IMR-90 (cell line): ENCODE results near the gene TP73. TPM values are rescaled to one million over a fixed set of nuclear protein-coding genes. Genes with fewer than 3 reads are reported as not detected.

Experiments
- ATAC-seq: fragments of 200-7000 bp; cut with Tn5 transposase; 2 replicates; pipeline ENCODE4 v1.9.1; 2020; ENCODE audit warnings: low read depth, mild to moderate bottlenecking, moderate library complexity
- BruUV-seq: library from RNA; stranded (reverse); fragments of 400-500 nt; replicated peaks from 2 replicates; lab custom pipeline; 2021; lab: Mats Ljungman, UMichigan
- CTCF ChIA-PET: fragments of 300-600 bp; formaldehyde crosslinking; extraction: SDS; loops from one replicate; lab custom pipeline; 2021; ENCODE audit warnings: antibody characterized with exemption; lab: Yijun Ruan, JAX
- POLR2A ChIA-PET: fragments of 300-600 bp; sonication (Branson Sonifier 250); formaldehyde crosslinking; loops from one replicate; lab custom pipeline; 2022; ENCODE audit warnings: antibody characterized with exemption; ENCODE audit not compliant: unreplicated experiment; lab: Charles Lee
- DNase-seq: peaks from one replicate; pipeline ENCODE4 v3.0.0; 2013
- H2AFZ ChIP-seq: replicated peaks from 2 replicates; pipeline ENCODE3; 2013; ENCODE audit warnings: low read length, mild to moderate bottlenecking; ENCODE audit not compliant: poor library complexity
- H2AK5ac ChIP-seq: 2 replicates; pipeline ENCODE4 v1.6.1; 2013; ENCODE audit warnings: low read depth, low read length, inconsistent platforms
- H2AK9ac ChIP-seq: replicated peaks from 2 replicates; pipeline ENCODE3; 2013; ENCODE audit warnings: mild to moderate bottlenecking, low read depth, low read length, moderate library complexity; ENCODE audit not compliant: poor library complexity
- H2BK120ac ChIP-seq: 2 replicates; pipeline ENCODE4 v1.6.1; 2013; ENCODE audit warnings: low read depth, low read length, inconsistent platforms
- H2BK15ac ChIP-seq: 3 replicates; pipeline ENCODE4 v1.6.1; 2013; ENCODE audit warnings: low read depth, low read length, inconsistent platforms
- H2BK20ac ChIP-seq: 2 replicates; pipeline ENCODE4 v1.6.1; 2013; ENCODE audit warnings: low read depth, mild to moderate bottlenecking, inconsistent platforms, low read length, moderate library complexity
- H2BK5ac ChIP-seq: 2 replicates; pipeline ENCODE4 v1.6.1; 2013; ENCODE audit warnings: mild to moderate bottlenecking, low read depth, low read length, inconsistent platforms; ENCODE audit not compliant: poor library complexity, severe bottlenecking
- H3K14ac ChIP-seq: replicated peaks from 2 replicates; pipeline ENCODE4 v1.6.1; 2013; ENCODE audit warnings: low read depth, low read length, inconsistent platforms
- H3K18ac ChIP-seq: 2 replicates; pipeline ENCODE4 v1.6.1; 2013; ENCODE audit warnings: low read depth, low read length, control low read depth
- H3K23ac ChIP-seq: 2 replicates; pipeline ENCODE4 v1.6.1; 2013; ENCODE audit warnings: low read depth, low read length, inconsistent platforms
- H3K27ac ChIP-seq: 2 replicates; pipeline ENCODE4 v1.5.1; 2013; ENCODE audit warnings: mild to moderate bottlenecking, control low read depth, low read length; ENCODE audit not compliant: insufficient read depth
- H3K27me3 ChIP-seq: 2 replicates; pipeline ENCODE4 v1.6.1; 2013; ENCODE audit warnings: low read length; ENCODE audit not compliant: control insufficient read depth, insufficient read depth
- H3K36me3 ChIP-seq: 2 replicates; pipeline ENCODE4 v1.6.1; 2013; ENCODE audit warnings: low read length, mixed read lengths; ENCODE audit not compliant: control insufficient read depth, insufficient read depth
- H3K4ac ChIP-seq: 2 replicates; pipeline ENCODE4 v1.6.1; 2013; ENCODE audit warnings: low read depth, low read length, inconsistent platforms
- H3K4me1 ChIP-seq: 2 replicates; pipeline ENCODE4 v1.6.1; 2013; ENCODE audit warnings: low read length, mixed read lengths; ENCODE audit not compliant: control insufficient read depth, insufficient read depth
- H3K4me2 ChIP-seq: 2 replicates; pipeline ENCODE4 v1.6.1; 2013; ENCODE audit warnings: low read depth, mild to moderate bottlenecking, control low read depth, low read length, moderate library complexity
- H3K4me3 ChIP-seq: 2 replicates; pipeline ENCODE4 v1.5.1; 2013; ENCODE audit warnings: low read depth, mild to moderate bottlenecking, control low read depth, low read length, moderate library complexity; ENCODE audit not compliant: insufficient read depth
- H3K56ac ChIP-seq: 2 replicates; pipeline ENCODE4 v1.6.1; 2013; ENCODE audit warnings: low read length, inconsistent platforms; ENCODE audit not compliant: insufficient read depth; ENCODE audit errors: extremely low read depth
- H3K79me1 ChIP-seq, 2 experiments: 2 replicates each; pipeline ENCODE4 v1.6.1; 2013; ENCODE audit warnings: low read length in 2 of 2, inconsistent platforms in 1 of 2, low read depth in 1 of 2
- H3K9ac ChIP-seq: 2 replicates; pipeline ENCODE4 v1.6.1; 2013; ENCODE audit warnings: low read depth, low read length, control low read depth
- H3K9me1 ChIP-seq: 2 replicates; pipeline ENCODE4 v1.6.1; 2013; ENCODE audit warnings: low read length, inconsistent platforms; ENCODE audit not compliant: insufficient read depth
- H3K9me3 ChIP-seq: 2 replicates; pipeline ENCODE4 v1.6.1; 2013; ENCODE audit warnings: low read length; ENCODE audit not compliant: control insufficient read depth, insufficient read depth
- H4K20me1 ChIP-seq: 2 replicates; pipeline ENCODE4 v1.6.1; 2013; ENCODE audit warnings: low read length, inconsistent platforms; ENCODE audit not compliant: insufficient read depth
- H4K5ac ChIP-seq: 2 replicates; pipeline ENCODE4 v1.6.1; 2013; ENCODE audit warnings: mild to moderate bottlenecking, low read depth, low read length, control low read depth
- H4K8ac ChIP-seq, 2 experiments: 2 replicates each; pipeline ENCODE4 v1.6.1; 2013; ENCODE audit warnings: low read depth in 2 of 2, low read length in 2 of 2, control low read depth in 1 of 2, inconsistent platforms in 1 of 2
- H4K91ac ChIP-seq: 2 replicates; pipeline ENCODE4 v1.6.1; 2013; ENCODE audit warnings: low read depth, low read length, inconsistent platforms; ENCODE audit not compliant: insufficient read depth
- CEBPB ChIP-seq: IDR thresholded peaks from 2 replicates; pipeline ENCODE4 v1.6.1; 2012; ENCODE audit warnings: low read depth, low read length, improper control_type of control experiment
- FOS ChIP-seq: fragments of 150-350 bp; IDR thresholded peaks from 2 replicates; pipeline ENCODE4 v1.6.1; 2016; ENCODE audit warnings: low read depth, low read length
- MAFK ChIP-seq: IDR thresholded peaks from 2 replicates; pipeline ENCODE4 v1.6.1; 2012; ENCODE audit warnings: low read depth, low read length, improper control_type of control experiment
- MAZ ChIP-seq: IDR thresholded peaks from 2 replicates; pipeline ENCODE4 v1.6.1; 2012; ENCODE audit warnings: low read depth, mild to moderate bottlenecking, low read length, improper control_type of control experiment, moderate library complexity, borderline replicate concordance
- MXI1 ChIP-seq: IDR thresholded peaks from 2 replicates; pipeline ENCODE4 v1.6.1; 2012; ENCODE audit warnings: low read depth, mild to moderate bottlenecking, low read length, moderate library complexity, borderline replicate concordance
- POLR2A ChIP-seq: IDR thresholded peaks from 2 replicates; pipeline ENCODE4 v1.6.1; 2012; ENCODE audit warnings: mild to moderate bottlenecking, low read depth, low read length
- RAD21 ChIP-seq: IDR thresholded peaks from 2 replicates; pipeline ENCODE4 v1.6.1; 2012; ENCODE audit warnings: low read length, improper control_type of control experiment
- RCOR1 ChIP-seq: IDR thresholded peaks from 2 replicates; pipeline ENCODE4 v1.6.1; 2012; ENCODE audit warnings: mild to moderate bottlenecking, low read length, improper control_type of control experiment; ENCODE audit not compliant: insufficient replicate concordance
- SMC3 ChIP-seq: fragments of 150-350 bp; IDR thresholded peaks from 2 replicates; pipeline ENCODE4 v1.6.1; 2016; ENCODE audit warnings: low read depth, mild to moderate bottlenecking, antibody characterized with exemption, low read length, moderate library complexity
- WGBS, 2 experiments: methylation state at CpG; one replicate each; pipeline versions ENCODE4 v1.1.5 to v1.1.7; 2013; ENCODE audit warnings: missing lambda C conversion rate in 2 of 2; ENCODE audit not compliant: insufficient read length in 1 of 2; ENCODE audit errors: extremely low coverage in 2 of 2; 5-methylcytosine and 5-hydroxymethylcytosine counted together
- dilution Hi-C: fragments of 300-500 bp; cut with HindIII; formaldehyde crosslinking; loops from one replicate; pipeline ENCODE4 v1.14.3; 2018; ENCODE audit warnings: low sequenced_read_pairs; ENCODE audit not compliant: unreplicated experiment
- in situ Hi-C: fragments of 300-500 bp; cut with MboI; formaldehyde crosslinking; loops from 3 replicates; pipeline ENCODE4 v1.14.3; 2019; ENCODE audit warnings: low sequenced_read_pairs, inconsistent platforms, mixed read lengths
- intact Hi-C: fragments of 100-400 bp; cut with micrococcal nuclease; formaldehyde crosslinking; loops from 2 replicates; pipeline ENCODE4 v1.10.0; 2022
- polyA plus RNA-seq, 3 experiments: library from polyadenylated mRNA; depleted of rRNA; stranded (reverse); fragments of >200 nt; gene quantifications; 2 replicates each; pipeline ENCODE4 v1.2.3, GENCODE V29; 2012; ENCODE audit warnings: low replicate concordance in 1 of 3
- total RNA-seq: library from RNA; depleted of rRNA; stranded (reverse); fragments of >200 nt; gene quantifications from 2 replicates; pipeline ENCODE4 v1.2.3, GENCODE V29; 2012
- TF ChIP-seq, protein P1 (sequence below): fragments of 150-350 bp; IDR thresholded peaks from 2 replicates; pipeline ENCODE4 v1.6.1; 2017; ENCODE audit warnings: mild to moderate bottlenecking, antibody characterized with exemption, low read length, low read depth
- TF ChIP-seq, protein P2 (sequence below): conservative IDR thresholded peaks from 2 replicates; pipeline ENCODE4 v1.5.1; 2012; ENCODE audit warnings: mild to moderate bottlenecking, low read depth, low read length, improper control_type of control experiment
- TF ChIP-seq, protein P3 (sequence below): fragments of 150-350 bp; IDR thresholded peaks from 2 replicates; pipeline ENCODE4 v1.6.1; 2016; ENCODE audit warnings: low read depth, mild to moderate bottlenecking, low read length, moderate library complexity, borderline replicate concordance

TP73 gene
- total and polyA plus RNA-seq, 2 of the 4 experiments (the other 2 are of a cell fraction), result not detected

DNA sequence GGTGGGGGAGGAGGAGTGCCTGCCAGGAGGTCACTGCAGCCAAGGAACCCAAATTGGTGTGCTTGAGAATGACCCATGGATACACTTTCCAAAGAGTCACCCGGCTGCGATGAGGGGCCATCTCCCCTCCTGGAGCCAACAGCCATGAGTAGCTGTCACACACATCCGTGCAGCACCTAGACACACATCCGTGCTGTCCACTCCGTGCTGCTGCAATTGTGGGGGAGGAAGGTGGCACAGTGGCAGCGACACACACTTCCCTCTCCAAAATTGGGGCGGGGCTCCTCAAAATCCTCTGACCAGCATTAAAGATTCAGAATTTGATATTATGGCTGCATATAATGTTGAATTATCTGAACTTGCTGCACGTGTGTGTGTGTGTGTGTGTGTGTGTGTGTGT lies 15.8 kb downstream of the TP73 start:
- Histone ChIP-seq H3K4me3 (no peak overlapping the region), H2AFZ (no peak overlapping the region), H3K9me3 (no peaks in the 10 kb centered on the region), H3K56ac (no peak overlapping the region), H2BK15ac (no peak overlapping the region), H4K5ac (no peak overlapping the region), H3K9me1 (no peaks in the 10 kb centered on the region), H4K91ac (no peak overlapping the region), H2BK5ac (no peak overlapping the region), H2AK5ac (no peak overlapping the region), H2AK9ac (no peak overlapping the region), H3K14ac (no peak overlapping the region), H3K27me3 (peaks cover 22% of the 10 kb centered on the region), H3K4ac (no peak overlapping the region), H2BK120ac (no peak overlapping the region), H3K9ac (no peak overlapping the region), H4K20me1 (no peaks in the 10 kb centered on the region), H3K36me3 (no peaks in the 10 kb centered on the region), H3K4me1 (no peaks in the 10 kb centered on the region), H4K8ac (no peak overlapping the region), H3K27ac (no peak overlapping the region), H3K18ac (no peak overlapping the region), H2BK20ac (no peak overlapping the region), H3K4me2 (no peak overlapping the region), H3K79me1 (no peaks in the 10 kb centered on the region), H3K23ac (no peak overlapping the region)
- ChIA-PET CTCF (interaction anchor here (1.8 kb wide), 1 partner anchor 12 kb away, joined by 6 read pairs; no protein-coding TSS in a partner anchor), POLR2A (no interaction called here)
- intact Hi-C loops, result no loop called here
- ATAC-seq (no peak), DNase-seq (no peak)
- TF ChIP-seq MXI1 (no peak), RCOR1 (no peak), FOS (no peak), RAD21 (no peak), CEBPB (no peak), MAZ (no peak), POLR2A (no peak), MAFK (no peak), SMC3 (no peak)
- TF ChIP-seq, protein P1, sequence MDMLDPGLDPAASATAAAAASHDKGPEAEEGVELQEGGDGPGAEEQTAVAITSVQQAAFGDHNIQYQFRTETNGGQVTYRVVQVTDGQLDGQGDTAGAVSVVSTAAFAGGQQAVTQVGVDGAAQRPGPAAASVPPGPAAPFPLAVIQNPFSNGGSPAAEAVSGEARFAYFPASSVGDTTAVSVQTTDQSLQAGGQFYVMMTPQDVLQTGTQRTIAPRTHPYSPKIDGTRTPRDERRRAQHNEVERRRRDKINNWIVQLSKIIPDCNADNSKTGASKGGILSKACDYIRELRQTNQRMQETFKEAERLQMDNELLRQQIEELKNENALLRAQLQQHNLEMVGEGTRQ, result no peak
- TF ChIP-seq, protein P2, sequence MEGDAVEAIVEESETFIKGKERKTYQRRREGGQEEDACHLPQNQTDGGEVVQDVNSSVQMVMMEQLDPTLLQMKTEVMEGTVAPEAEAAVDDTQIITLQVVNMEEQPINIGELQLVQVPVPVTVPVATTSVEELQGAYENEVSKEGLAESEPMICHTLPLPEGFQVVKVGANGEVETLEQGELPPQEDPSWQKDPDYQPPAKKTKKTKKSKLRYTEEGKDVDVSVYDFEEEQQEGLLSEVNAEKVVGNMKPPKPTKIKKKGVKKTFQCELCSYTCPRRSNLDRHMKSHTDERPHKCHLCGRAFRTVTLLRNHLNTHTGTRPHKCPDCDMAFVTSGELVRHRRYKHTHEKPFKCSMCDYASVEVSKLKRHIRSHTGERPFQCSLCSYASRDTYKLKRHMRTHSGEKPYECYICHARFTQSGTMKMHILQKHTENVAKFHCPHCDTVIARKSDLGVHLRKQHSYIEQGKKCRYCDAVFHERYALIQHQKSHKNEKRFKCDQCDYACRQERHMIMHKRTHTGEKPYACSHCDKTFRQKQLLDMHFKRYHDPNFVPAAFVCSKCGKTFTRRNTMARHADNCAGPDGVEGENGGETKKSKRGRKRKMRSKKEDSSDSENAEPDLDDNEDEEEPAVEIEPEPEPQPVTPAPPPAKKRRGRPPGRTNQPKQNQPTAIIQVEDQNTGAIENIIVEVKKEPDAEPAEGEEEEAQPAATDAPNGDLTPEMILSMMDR, result no peak
- TF ChIP-seq, protein P3, sequence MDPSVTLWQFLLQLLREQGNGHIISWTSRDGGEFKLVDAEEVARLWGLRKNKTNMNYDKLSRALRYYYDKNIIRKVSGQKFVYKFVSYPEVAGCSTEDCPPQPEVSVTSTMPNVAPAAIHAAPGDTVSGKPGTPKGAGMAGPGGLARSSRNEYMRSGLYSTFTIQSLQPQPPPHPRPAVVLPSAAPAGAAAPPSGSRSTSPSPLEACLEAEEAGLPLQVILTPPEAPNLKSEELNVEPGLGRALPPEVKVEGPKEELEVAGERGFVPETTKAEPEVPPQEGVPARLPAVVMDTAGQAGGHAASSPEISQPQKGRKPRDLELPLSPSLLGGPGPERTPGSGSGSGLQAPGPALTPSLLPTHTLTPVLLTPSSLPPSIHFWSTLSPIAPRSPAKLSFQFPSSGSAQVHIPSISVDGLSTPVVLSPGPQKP, result no peak
- dilution Hi-C loops, result no loop called here
- 0% methylated on average over 1 of the region's 8 CpGs; no CpG with 5 or more reads in 1 of the 2 experiments for WGBS, 2 experiments
- BruUV-seq, result no TSS peak
- in situ Hi-C loops, result no loop called here
